Right hindlimb (tissue), 1 donor: ENCODE results near the gene AATK.

Source experiments
- DNase-seq: peaks from one replicate; pipeline ENCODE4 v3.0.0-alpha.2; 2018

Gene AATK

GRCh38 chr17:81181811-81182185 lies 15.8 kb upstream of the AATK start:
- no peak for DNase-seq

- no peak for DNase-seq
These were observed 15.1 kb upstream of the AATK start for GRCh38 chr17:81180836-81181810.

GRCh38 chr17:81179861-81180260 lies 13.8 kb upstream of the AATK start:
- DNase-seq: peak; percentile 63

GRCh38 chr17:81179220-81179619 lies 13.2 kb upstream of the AATK start:
- no peak for DNase-seq

GRCh38 chr17:81178136-81179091 lies 12.4 kb upstream of the AATK start:
- no peak for DNase-seq

GRCh38 chr17:81176666-81177065 lies 10.6 kb upstream of the AATK start:
- no peak for DNase-seq

- DNase-seq: no peak
These were observed 7.7 kb upstream of the AATK start for GRCh38 chr17:81173762-81174155.

- DNase-seq: no peak
These were observed 7.2 kb upstream of the AATK start for GRCh38 chr17:81173052-81173761.

GRCh38 chr17:81171941-81172340 lies 5.9 kb upstream of the AATK start:
- DNase-seq: no peak

GRCh38 chr17:81170727-81171494 lies 4.9 kb upstream of the AATK start:
- DNase-seq: peak; percentile 72

GRCh38 chr17:81169870-81170309 lies 3.9 kb upstream of the AATK start:
- DNase-seq: no peak

- no peak for DNase-seq
These were observed 1.6 kb upstream of the AATK start for GRCh38 chr17:81167638-81168037.

- no peak for DNase-seq
These were observed 1.1 kb upstream of the AATK start for GRCh38 chr17:81167194-81167524.

GRCh38 chr17:81165246-81166032 lies 582 bp downstream of the AATK start, which contains the start of gene PVALEF:
TSS of gene PVALEF (plus strand) at chr17:81165507. CDS start at chr17:81181227, 15,720 bp downstream.
- peak; percentile 39 for DNase-seq

GRCh38 chr17:81164371-81165245 lies 1.4 kb downstream of the AATK start:
- DNase-seq: peak; percentile 85

- DNase-seq: peak; percentile 19
These were observed 2.2 kb downstream of the AATK start for GRCh38 chr17:81163703-81164370.

GRCh38 chr17:81163051-81163695 lies 2.8 kb downstream of the AATK start:
- DNase-seq: no peak

- no peak for DNase-seq
These were observed 3.5 kb downstream of the AATK start for GRCh38 chr17:81162491-81162890.

GRCh38 chr17:81161972-81162371 lies 4.0 kb downstream of the AATK start:
- no peak for DNase-seq
